ENCODE measurements around the gene LIPG.
"Not testable (repeated sequence)": the region's sequence is repeated elsewhere in the genome, so short reads cannot be mapped to it uniquely, and the experiment has no call there.

The LIPG gene

GRCh38 chr18:49582579-49582978 is 20.7 kb downstream of the LIPG start:
- DNase-seq (ENCODE audit: low spot score) = no peak
- in situ Hi-C loops (cut with MboI; ENCODE audit: low sequenced_read_pairs, unreplicated experiment) = no loop called here
- TF ChIP-seq CTCF (IDR thresholded peaks at IDR 0.05; ENCODE audit: borderline replicate concordance, control extremely low read depth, extremely low read depth, insufficient read depth, missing control alignments) = no peak

GRCh38 chr18:49584394-49584793 is 22.5 kb downstream of the LIPG start:
- TF ChIP-seq CTCF (IDR thresholded peaks at IDR 0.05; ENCODE audit: borderline replicate concordance, control extremely low read depth, extremely low read depth, insufficient read depth, missing control alignments) = no peak
- in situ Hi-C loops (cut with MboI; ENCODE audit: low sequenced_read_pairs, unreplicated experiment) = no loop called here
- no peak for DNase-seq (ENCODE audit: low spot score)

DNA sequence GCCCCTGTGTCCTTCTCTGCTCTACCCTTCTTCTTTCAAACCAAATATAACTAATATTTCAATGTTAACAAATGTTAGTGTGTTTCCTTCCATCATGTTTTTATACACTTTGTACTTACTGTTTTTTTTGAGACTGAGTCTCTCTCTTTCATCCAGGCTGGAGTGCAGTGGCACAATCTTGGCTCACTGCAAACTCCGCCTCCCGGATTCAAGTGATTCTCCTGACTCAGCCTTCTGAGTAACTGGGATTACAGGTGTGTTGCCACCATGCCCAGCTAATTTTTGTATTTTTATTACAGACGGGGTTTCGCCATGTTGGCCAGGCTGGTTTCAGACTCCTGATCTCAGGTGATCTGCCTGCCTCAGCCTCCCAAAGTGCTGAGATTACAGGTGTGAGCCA is 23.1 kb downstream of the LIPG start:
- in situ Hi-C loops (cut with MboI; ENCODE audit: low sequenced_read_pairs, unreplicated experiment) = not testable (repeated sequence)

GRCh38 chr18:49585781-49586663 is 24.2 kb downstream of the LIPG start:
- DNase-seq (ENCODE audit: low spot score) = no peak
- no peak for TF ChIP-seq CTCF (IDR thresholded peaks at IDR 0.05; ENCODE audit: borderline replicate concordance, control extremely low read depth, extremely low read depth, insufficient read depth, missing control alignments)
- in situ Hi-C loops (cut with MboI; ENCODE audit: low sequenced_read_pairs, unreplicated experiment) = no loop called here

More for the DNA sequence above, 23.1 kb downstream of the LIPG start:
- not testable (repeated sequence) for DNase-seq (ENCODE audit: low spot score)

GRCh38 chr18:49588171-49588570 is 26.3 kb downstream of the LIPG start:
- DNase-seq (ENCODE audit: low spot score) = no peak
- TF ChIP-seq CTCF (IDR thresholded peaks at IDR 0.05; ENCODE audit: borderline replicate concordance, control extremely low read depth, extremely low read depth, insufficient read depth, missing control alignments) = no peak
- in situ Hi-C loops (cut with MboI; ENCODE audit: low sequenced_read_pairs, unreplicated experiment) = no loop called here

- DNase-seq (ENCODE audit: low spot score) = no peak
- TF ChIP-seq CTCF (IDR thresholded peaks at IDR 0.05; ENCODE audit: borderline replicate concordance, control extremely low read depth, extremely low read depth, insufficient read depth, missing control alignments) = no peak
- in situ Hi-C loops (cut with MboI; ENCODE audit: low sequenced_read_pairs, unreplicated experiment) = no loop called here
Observed at GRCh38 chr18:49588971-49589370, 27.1 kb downstream of the LIPG start.

DNA sequence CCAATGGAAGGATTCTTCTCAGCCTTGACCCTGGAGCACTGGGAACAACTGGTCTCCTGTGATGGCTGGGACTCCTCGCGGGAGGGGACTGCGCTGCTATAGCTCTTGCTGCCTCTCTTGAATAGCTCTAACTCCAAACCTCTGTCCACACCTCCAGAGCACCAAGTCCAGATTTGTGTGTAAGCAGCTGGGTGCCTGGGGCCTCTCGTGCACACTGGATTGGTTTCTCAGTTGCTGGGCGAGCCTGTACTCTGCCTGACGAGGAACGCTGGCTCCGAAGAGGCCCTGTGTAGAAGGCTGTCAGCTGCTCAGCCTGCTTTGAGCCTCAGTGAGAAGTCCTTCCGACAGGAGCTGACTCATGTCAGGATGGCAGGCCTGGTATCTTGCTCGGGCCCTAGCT is 28.8 kb downstream of the LIPG start:
- DNase-seq (ENCODE audit: low spot score) = no peak
- no peak for TF ChIP-seq CTCF (IDR thresholded peaks at IDR 0.05; ENCODE audit: borderline replicate concordance, control extremely low read depth, extremely low read depth, insufficient read depth, missing control alignments)
- in situ Hi-C loops (cut with MboI; ENCODE audit: low sequenced_read_pairs, unreplicated experiment) = no loop called here
